K562 (cell line): ENCODE results near the gene EXOC3.

Experiments used
- CHD2 ChIP-seq: IDR thresholded peaks from 2 replicates; pipeline ENCODE4 v1.6.1; 2011; ENCODE audit warnings: low read depth, low read length
- E2F1 ChIP-seq: sonication (generic); formaldehyde crosslinking; IDR thresholded peaks from 2 replicates; pipeline ENCODE4 v1.8.1; 2023; ENCODE audit warnings: mild to moderate bottlenecking, missing genetic modification reagents, moderate library complexity
- EZH2 ChIP-seq: IDR thresholded peaks from 2 replicates; pipeline ENCODE4 v1.6.1; 2012; ENCODE audit warnings: low read depth, mild to moderate bottlenecking, inconsistent platforms, low read length, borderline replicate concordance
- MAZ ChIP-seq, 2 experiments: fragments of 450-650 bp in 1 of 2; sonication (generic) in 1 of 2; formaldehyde crosslinking; IDR thresholded peaks in 1 of 2; conservative IDR thresholded peaks in 1 of 2; 2 replicates each; pipeline versions ENCODE4 v1.4.0 to v1.5.0; 2020; ENCODE audit warnings: mild to moderate bottlenecking in 1 of 2, missing genetic modification reagents in 1 of 2
- NFRKB ChIP-seq: fragments of 450-650 bp; IDR thresholded peaks from 2 replicates; pipeline ENCODE4 v1.6.1; 2016; ENCODE audit warnings: low read depth
- POLR2AphosphoS2 ChIP-seq: IDR thresholded peaks from 2 replicates; pipeline ENCODE4 v1.6.1; 2012; ENCODE audit warnings: low read length, improper control_type of control experiment
- RAD21 ChIP-seq, 2 experiments: fragments of 250-450 bp in 1 of 2; fragments of 450-650 bp in 1 of 2; sonication (Bioruptor Pico) in 1 of 2; formaldehyde crosslinking in 1 of 2; IDR thresholded peaks in 1 of 2; conservative IDR thresholded peaks in 1 of 2; 2 replicates each; pipeline versions ENCODE4 v1.4.0 to v1.8.0; 2020 to 2022; ENCODE audit warnings: mild to moderate bottlenecking in 2 of 2, moderate library complexity in 1 of 2
- SP1 ChIP-seq: sonication (generic); formaldehyde crosslinking; IDR thresholded peaks from 2 replicates; pipeline ENCODE4 v1.8.1; 2022; ENCODE audit warnings: mild to moderate bottlenecking, missing genetic modification reagents
- ZNF318 ChIP-seq, 2 experiments: fragments of 450-650 bp; IDR thresholded peaks; 2 replicates each; pipeline ENCODE4 v1.6.1; 2016; ENCODE audit warnings: mild to moderate bottlenecking in 2 of 2, borderline replicate concordance in 1 of 2, low read depth in 1 of 2, moderate library complexity in 1 of 2

GRCh38 chr5:516338-516925, 73.5 kb downstream of the EXOC3 start:
- TF ChIP-seq NFRKB: no peak
- no peak for TF ChIP-seq RAD21 (CRISPR knock-in tag; conservative IDR thresholded peaks at IDR 0.05 in 1 of 2, IDR thresholded peaks at IDR 0.05 in 1 of 2)
- TF ChIP-seq POLR2AphosphoS2: no peak
- no peak for TF ChIP-seq EZH2
- no peak for TF ChIP-seq ZNF318 (IDR thresholded peaks at IDR 0.05; ENCODE audit: borderline replicate concordance in 1 of 2, low read depth in 1 of 2)
- TF ChIP-seq CHD2: no peak
- no peak for TF ChIP-seq SP1 (CRISPR knock-in tag)
- no peak for TF ChIP-seq E2F1 (CRISPR knock-in tag)
- no peak for TF ChIP-seq MAZ (CRISPR knock-in tag; conservative IDR thresholded peaks at IDR 0.05 in 1 of 2, IDR thresholded peaks at IDR 0.05 in 1 of 2)
